IMR-90 (cell line): ENCODE data around the gene SOX8. TPM values are rescaled to one million over a fixed set of nuclear protein-coding genes. Genes with fewer than 3 reads are reported as not detected.

ENCODE experiments used
- ATAC-seq: fragments of 200-7000 bp; cut with Tn5 transposase; 2 replicates; pipeline ENCODE4 v1.9.1; 2020; ENCODE audit warnings: low read depth, mild to moderate bottlenecking, moderate library complexity
- BruUV-seq: library from RNA; stranded (reverse); fragments of 400-500 nt; replicated peaks from 2 replicates; lab custom pipeline; 2021; lab: Mats Ljungman, UMichigan
- CTCF ChIA-PET: fragments of 300-600 bp; formaldehyde crosslinking; extraction: SDS; loops from one replicate; lab custom pipeline; 2021; ENCODE audit warnings: antibody characterized with exemption; lab: Yijun Ruan, JAX
- POLR2A ChIA-PET: fragments of 300-600 bp; sonication (Branson Sonifier 250); formaldehyde crosslinking; loops from one replicate; lab custom pipeline; 2022; ENCODE audit warnings: antibody characterized with exemption; ENCODE audit not compliant: unreplicated experiment; lab: Charles Lee
- DNase-seq: peaks from one replicate; pipeline ENCODE4 v3.0.0; 2013
- H2AFZ ChIP-seq: replicated peaks from 2 replicates; pipeline ENCODE3; 2013; ENCODE audit warnings: low read length, mild to moderate bottlenecking; ENCODE audit not compliant: poor library complexity
- H2AK5ac ChIP-seq: 2 replicates; pipeline ENCODE4 v1.6.1; 2013; ENCODE audit warnings: low read depth, low read length, inconsistent platforms
- H2AK9ac ChIP-seq: replicated peaks from 2 replicates; pipeline ENCODE3; 2013; ENCODE audit warnings: mild to moderate bottlenecking, low read depth, low read length, moderate library complexity; ENCODE audit not compliant: poor library complexity
- H2BK120ac ChIP-seq: 2 replicates; pipeline ENCODE4 v1.6.1; 2013; ENCODE audit warnings: low read depth, low read length, inconsistent platforms
- H2BK15ac ChIP-seq: 3 replicates; pipeline ENCODE4 v1.6.1; 2013; ENCODE audit warnings: low read depth, low read length, inconsistent platforms
- H2BK20ac ChIP-seq: 2 replicates; pipeline ENCODE4 v1.6.1; 2013; ENCODE audit warnings: low read depth, mild to moderate bottlenecking, inconsistent platforms, low read length, moderate library complexity
- H2BK5ac ChIP-seq: 2 replicates; pipeline ENCODE4 v1.6.1; 2013; ENCODE audit warnings: mild to moderate bottlenecking, low read depth, low read length, inconsistent platforms; ENCODE audit not compliant: poor library complexity, severe bottlenecking
- H3K14ac ChIP-seq: replicated peaks from 2 replicates; pipeline ENCODE4 v1.6.1; 2013; ENCODE audit warnings: low read depth, low read length, inconsistent platforms
- H3K18ac ChIP-seq: 2 replicates; pipeline ENCODE4 v1.6.1; 2013; ENCODE audit warnings: low read depth, low read length, control low read depth
- H3K23ac ChIP-seq: 2 replicates; pipeline ENCODE4 v1.6.1; 2013; ENCODE audit warnings: low read depth, low read length, inconsistent platforms
- H3K27ac ChIP-seq: 2 replicates; pipeline ENCODE4 v1.5.1; 2013; ENCODE audit warnings: mild to moderate bottlenecking, control low read depth, low read length; ENCODE audit not compliant: insufficient read depth
- H3K27me3 ChIP-seq: 2 replicates; pipeline ENCODE4 v1.6.1; 2013; ENCODE audit warnings: low read length; ENCODE audit not compliant: control insufficient read depth, insufficient read depth
- H3K36me3 ChIP-seq: 2 replicates; pipeline ENCODE4 v1.6.1; 2013; ENCODE audit warnings: low read length, mixed read lengths; ENCODE audit not compliant: control insufficient read depth, insufficient read depth
- H3K4ac ChIP-seq: 2 replicates; pipeline ENCODE4 v1.6.1; 2013; ENCODE audit warnings: low read depth, low read length, inconsistent platforms
- H3K4me1 ChIP-seq: 2 replicates; pipeline ENCODE4 v1.6.1; 2013; ENCODE audit warnings: low read length, mixed read lengths; ENCODE audit not compliant: control insufficient read depth, insufficient read depth
- H3K4me2 ChIP-seq: 2 replicates; pipeline ENCODE4 v1.6.1; 2013; ENCODE audit warnings: low read depth, mild to moderate bottlenecking, control low read depth, low read length, moderate library complexity
- H3K4me3 ChIP-seq: 2 replicates; pipeline ENCODE4 v1.5.1; 2013; ENCODE audit warnings: low read depth, mild to moderate bottlenecking, control low read depth, low read length, moderate library complexity; ENCODE audit not compliant: insufficient read depth
- H3K56ac ChIP-seq: 2 replicates; pipeline ENCODE4 v1.6.1; 2013; ENCODE audit warnings: low read length, inconsistent platforms; ENCODE audit not compliant: insufficient read depth; ENCODE audit errors: extremely low read depth
- H3K79me1 ChIP-seq, 2 experiments: 2 replicates each; pipeline ENCODE4 v1.6.1; 2013; ENCODE audit warnings: low read length in 2 of 2, inconsistent platforms in 1 of 2, low read depth in 1 of 2
- H3K9ac ChIP-seq: 2 replicates; pipeline ENCODE4 v1.6.1; 2013; ENCODE audit warnings: low read depth, low read length, control low read depth
- H3K9me1 ChIP-seq: 2 replicates; pipeline ENCODE4 v1.6.1; 2013; ENCODE audit warnings: low read length, inconsistent platforms; ENCODE audit not compliant: insufficient read depth
- H3K9me3 ChIP-seq: 2 replicates; pipeline ENCODE4 v1.6.1; 2013; ENCODE audit warnings: low read length; ENCODE audit not compliant: control insufficient read depth, insufficient read depth
- H4K20me1 ChIP-seq: 2 replicates; pipeline ENCODE4 v1.6.1; 2013; ENCODE audit warnings: low read length, inconsistent platforms; ENCODE audit not compliant: insufficient read depth
- H4K5ac ChIP-seq: 2 replicates; pipeline ENCODE4 v1.6.1; 2013; ENCODE audit warnings: mild to moderate bottlenecking, low read depth, low read length, control low read depth
- H4K8ac ChIP-seq, 2 experiments: 2 replicates each; pipeline ENCODE4 v1.6.1; 2013; ENCODE audit warnings: low read depth in 2 of 2, low read length in 2 of 2, control low read depth in 1 of 2, inconsistent platforms in 1 of 2
- H4K91ac ChIP-seq: 2 replicates; pipeline ENCODE4 v1.6.1; 2013; ENCODE audit warnings: low read depth, low read length, inconsistent platforms; ENCODE audit not compliant: insufficient read depth
- BHLHE40 ChIP-seq: fragments of 150-350 bp; IDR thresholded peaks from 2 replicates; pipeline ENCODE4 v1.6.1; 2016; ENCODE audit warnings: mild to moderate bottlenecking, low read depth, low read length
- CEBPB ChIP-seq: IDR thresholded peaks from 2 replicates; pipeline ENCODE4 v1.6.1; 2012; ENCODE audit warnings: low read depth, low read length, improper control_type of control experiment
- ELK1 ChIP-seq: fragments of 150-350 bp; IDR thresholded peaks from 2 replicates; pipeline ENCODE4 v1.6.1; 2016; ENCODE audit warnings: low read depth, mild to moderate bottlenecking, low read length, moderate library complexity, borderline replicate concordance
- FOS ChIP-seq: fragments of 150-350 bp; IDR thresholded peaks from 2 replicates; pipeline ENCODE4 v1.6.1; 2016; ENCODE audit warnings: low read depth, low read length
- NFE2L2 ChIP-seq: fragments of 150-350 bp; IDR thresholded peaks from 2 replicates; pipeline ENCODE4 v1.6.1; 2016; ENCODE audit warnings: low read depth, mild to moderate bottlenecking, low read length
- POLR2A ChIP-seq: IDR thresholded peaks from 2 replicates; pipeline ENCODE4 v1.6.1; 2012; ENCODE audit warnings: mild to moderate bottlenecking, low read depth, low read length
- RAD21 ChIP-seq: IDR thresholded peaks from 2 replicates; pipeline ENCODE4 v1.6.1; 2012; ENCODE audit warnings: low read length, improper control_type of control experiment
- RFX5 ChIP-seq: IDR thresholded peaks from 2 replicates; pipeline ENCODE4 v1.8.0; 2012; ENCODE audit warnings: low read depth, mild to moderate bottlenecking, low read length, moderate library complexity
- SMC3 ChIP-seq: fragments of 150-350 bp; IDR thresholded peaks from 2 replicates; pipeline ENCODE4 v1.6.1; 2016; ENCODE audit warnings: low read depth, mild to moderate bottlenecking, antibody characterized with exemption, low read length, moderate library complexity
- USF2 ChIP-seq: fragments of 150-350 bp; IDR thresholded peaks from 2 replicates; pipeline ENCODE4 v1.6.1; 2017; ENCODE audit warnings: mild to moderate bottlenecking, antibody characterized with exemption, low read length, low read depth
- WGBS, 2 experiments: methylation state at CpG; one replicate each; pipeline versions ENCODE4 v1.1.5 to v1.1.7; 2013; ENCODE audit warnings: missing lambda C conversion rate in 2 of 2; ENCODE audit not compliant: insufficient read length in 1 of 2; ENCODE audit errors: extremely low coverage in 2 of 2; 5-methylcytosine and 5-hydroxymethylcytosine counted together
- dilution Hi-C: fragments of 300-500 bp; cut with HindIII; formaldehyde crosslinking; loops from one replicate; pipeline ENCODE4 v1.14.3; 2018; ENCODE audit warnings: low sequenced_read_pairs; ENCODE audit not compliant: unreplicated experiment
- in situ Hi-C: fragments of 300-500 bp; cut with MboI; formaldehyde crosslinking; loops from 3 replicates; pipeline ENCODE4 v1.14.3; 2019; ENCODE audit warnings: low sequenced_read_pairs, inconsistent platforms, mixed read lengths
- intact Hi-C: fragments of 100-400 bp; cut with micrococcal nuclease; formaldehyde crosslinking; loops from 2 replicates; pipeline ENCODE4 v1.10.0; 2022
- polyA plus RNA-seq, 3 experiments: library from polyadenylated mRNA; depleted of rRNA; stranded (reverse); fragments of >200 nt; gene quantifications; 2 replicates each; pipeline ENCODE4 v1.2.3, GENCODE V29; 2012; ENCODE audit warnings: low replicate concordance in 1 of 3
- total RNA-seq: library from RNA; depleted of rRNA; stranded (reverse); fragments of >200 nt; gene quantifications from 2 replicates; pipeline ENCODE4 v1.2.3, GENCODE V29; 2012

The SOX8 gene
- total and polyA plus RNA-seq, 2 of the 4 experiments (the other 2 are of a cell fraction), result under 0.01 to 0.26 TPM

GRCh38 chr16:965036-965395, 16.6 kb upstream of the SOX8 start:
- H4K5ac ChIP-seq, result no peak overlapping the region
- no peak overlapping the region for H2BK20ac ChIP-seq
- TF ChIP-seq RAD21 (no peak), SMC3 (no peak), USF2 (no peak), NFE2L2 (no peak), CEBPB (no peak), POLR2A (no peak), FOS (no peak), ELK1 (no peak), RFX5 (no peak), BHLHE40 (no peak)
- H2AK9ac ChIP-seq, result no peak overlapping the region
- POLR2A ChIA-PET, result no interaction called here
- H3K4ac ChIP-seq, result no peak overlapping the region
- H3K23ac ChIP-seq, result no peak overlapping the region
- CTCF ChIA-PET, result no interaction called here
- no peak overlapping the region for H2AK5ac ChIP-seq
- in situ Hi-C loops (no loop called here), dilution Hi-C loops (no loop called here), intact Hi-C loops (no loop called here)
- no peak overlapping the region for H4K8ac ChIP-seq
- ATAC-seq (no peak), DNase-seq (no peak)
- peaks cover 7% of the 10 kb centered on the region; the same call in 1 of the 2 replicates for H3K9me3 ChIP-seq
- no peak overlapping the region for H3K18ac ChIP-seq
- peaks cover 7% of the 10 kb centered on the region for H3K9me1 ChIP-seq
- 94% methylated on average over 8 of the region's 13 CpGs; no CpG with 5 or more reads in 1 of the 2 experiments for WGBS, 2 experiments
- H3K4me1 ChIP-seq, result peaks cover 8% of the 10 kb centered on the region
- H3K27me3 ChIP-seq, result no peaks in the 10 kb centered on the region
- no peak overlapping the region for H2BK120ac ChIP-seq
- no TSS peak for BruUV-seq
- no peak overlapping the region for H4K91ac ChIP-seq
- H2BK5ac ChIP-seq, result no peak overlapping the region
- no peak overlapping the region for H3K56ac ChIP-seq
- H3K14ac ChIP-seq, result no peak overlapping the region
- no peak overlapping the region for H3K9ac ChIP-seq
- no peak overlapping the region for H2AFZ ChIP-seq
- peaks cover 12% of the 10 kb centered on the region for H3K36me3 ChIP-seq
- 0 out of 2 replicates have a peak, but pooled peaks cover 7% of the 10 kb centered on the region for H4K20me1 ChIP-seq
- no peak overlapping the region for H2BK15ac ChIP-seq
- no peak overlapping the region for H3K4me2 ChIP-seq
- H3K27ac ChIP-seq, result no peak overlapping the region
- peaks cover 12 to 14% of the 10 kb centered on the region in 2 experiments for H3K79me1 ChIP-seq
- no peak overlapping the region for H3K4me3 ChIP-seq
